Measurements from ENCODE around the gene LRP2. TPM values are rescaled to one million over a fixed set of nuclear protein-coding genes. Genes with fewer than 3 reads are reported as not detected.

The LRP2 gene
- total RNA-seq, 1 donor from 2014 or later = not detected

DNA sequence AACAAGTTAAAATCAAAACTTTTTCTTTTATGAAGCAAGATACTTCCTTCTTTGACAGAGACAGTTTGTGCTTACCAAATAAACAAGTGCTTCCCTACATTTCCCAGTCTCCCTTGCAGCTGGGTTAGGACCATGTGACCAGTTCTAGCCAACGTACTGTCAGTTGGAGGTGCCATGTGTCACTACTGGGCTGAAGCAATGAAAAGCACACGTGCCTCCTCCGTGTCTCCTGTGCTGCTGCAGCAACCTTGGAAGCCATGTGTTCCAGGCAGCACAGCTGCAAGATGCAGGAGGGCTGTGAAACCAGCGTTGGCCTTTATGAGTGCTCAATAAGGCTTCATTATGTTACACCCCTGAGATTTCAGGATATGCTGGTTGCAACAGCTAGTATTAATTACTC is 199.7 kb downstream of the LRP2 start:
- DNase-seq = peak; percentile 34
- no peak overlapping the region for H3K27ac Mint-ChIP-seq (ENCODE audit: unreplicated experiment)
- H3K36me3 Mint-ChIP-seq (ENCODE audit: unreplicated experiment) = no peaks in the 10 kb centered on the region
- H3K9me3 Mint-ChIP-seq (ENCODE audit: unreplicated experiment) = no peaks in the 10 kb centered on the region
- H3K4me1 Mint-ChIP-seq (ENCODE audit: low read depth, unreplicated experiment) = peaks cover 2% of the 10 kb centered on the region
- TF ChIP-seq, protein P1, sequence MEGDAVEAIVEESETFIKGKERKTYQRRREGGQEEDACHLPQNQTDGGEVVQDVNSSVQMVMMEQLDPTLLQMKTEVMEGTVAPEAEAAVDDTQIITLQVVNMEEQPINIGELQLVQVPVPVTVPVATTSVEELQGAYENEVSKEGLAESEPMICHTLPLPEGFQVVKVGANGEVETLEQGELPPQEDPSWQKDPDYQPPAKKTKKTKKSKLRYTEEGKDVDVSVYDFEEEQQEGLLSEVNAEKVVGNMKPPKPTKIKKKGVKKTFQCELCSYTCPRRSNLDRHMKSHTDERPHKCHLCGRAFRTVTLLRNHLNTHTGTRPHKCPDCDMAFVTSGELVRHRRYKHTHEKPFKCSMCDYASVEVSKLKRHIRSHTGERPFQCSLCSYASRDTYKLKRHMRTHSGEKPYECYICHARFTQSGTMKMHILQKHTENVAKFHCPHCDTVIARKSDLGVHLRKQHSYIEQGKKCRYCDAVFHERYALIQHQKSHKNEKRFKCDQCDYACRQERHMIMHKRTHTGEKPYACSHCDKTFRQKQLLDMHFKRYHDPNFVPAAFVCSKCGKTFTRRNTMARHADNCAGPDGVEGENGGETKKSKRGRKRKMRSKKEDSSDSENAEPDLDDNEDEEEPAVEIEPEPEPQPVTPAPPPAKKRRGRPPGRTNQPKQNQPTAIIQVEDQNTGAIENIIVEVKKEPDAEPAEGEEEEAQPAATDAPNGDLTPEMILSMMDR (IDR thresholded peaks at IDR 0.05; ENCODE audit: partially characterized antibody, unreplicated experiment) = no peak
- H3K27me3 Mint-ChIP-seq (ENCODE audit: unreplicated experiment) = no peaks in the 10 kb centered on the region
- no peak overlapping the region for H3K4me3 Mint-ChIP-seq (ENCODE audit: unreplicated experiment)

DNA sequence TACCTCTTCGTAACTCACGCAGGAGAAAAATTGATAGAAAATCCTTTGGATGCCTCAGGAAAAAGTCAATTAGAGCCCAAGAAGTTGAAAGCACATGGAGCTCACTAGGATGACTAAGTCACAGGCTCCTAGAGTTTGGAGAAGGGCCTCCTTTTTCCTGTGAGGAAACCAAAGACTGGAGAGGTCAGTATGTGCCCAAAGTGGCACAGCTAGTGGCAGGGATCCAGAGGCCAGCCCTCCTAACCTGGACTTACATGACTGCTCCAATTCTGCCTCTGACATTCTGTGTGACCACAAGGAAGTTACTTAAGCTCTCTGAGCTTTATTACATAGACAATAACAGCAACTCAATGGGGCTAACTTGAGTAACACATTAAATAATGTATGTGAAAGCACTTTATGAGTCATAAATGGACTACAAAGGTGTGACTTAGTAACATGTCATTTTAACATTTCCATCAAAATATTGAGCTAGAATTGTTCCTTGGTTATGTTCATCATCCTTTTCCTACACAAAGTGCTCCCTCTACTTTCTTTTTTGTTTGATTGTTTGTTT is 201.3 kb downstream of the LRP2 start:
- Mint-ChIP-seq H3K4me3 (ENCODE audit: unreplicated experiment) (no peak overlapping the region), H3K27ac (ENCODE audit: unreplicated experiment) (no peak overlapping the region), H3K36me3 (ENCODE audit: unreplicated experiment) (no peaks in the 10 kb centered on the region), H3K4me1 (ENCODE audit: low read depth, unreplicated experiment) (peaks cover 2% of the 10 kb centered on the region), H3K27me3 (ENCODE audit: unreplicated experiment) (no peaks in the 10 kb centered on the region), H3K9me3 (ENCODE audit: unreplicated experiment) (no peaks in the 10 kb centered on the region)
- DNase-seq = no peak
- TF ChIP-seq, protein P1 (IDR thresholded peaks at IDR 0.05; ENCODE audit: partially characterized antibody, unreplicated experiment) = no peak

DNA sequence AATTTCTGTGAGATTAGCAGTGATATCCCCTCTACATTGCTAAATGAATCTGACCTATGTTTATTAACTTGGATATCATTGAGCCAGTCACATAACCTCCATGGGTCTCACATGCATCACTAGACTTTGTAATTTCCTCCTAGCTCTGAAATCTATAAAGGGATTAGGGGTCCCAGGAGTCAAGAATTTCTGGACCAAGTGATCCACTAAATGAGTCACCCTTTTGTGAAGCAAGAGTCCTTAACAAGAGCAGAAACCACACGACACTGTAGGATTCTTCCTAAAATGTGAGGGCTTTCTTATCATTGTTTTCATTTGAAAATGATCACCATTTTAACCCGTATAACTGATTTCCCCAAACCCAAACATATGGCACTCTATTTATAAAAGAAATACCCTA is 202.6 kb downstream of the LRP2 start:
- H3K27me3 Mint-ChIP-seq (ENCODE audit: unreplicated experiment) = no peaks in the 10 kb centered on the region
- no peak overlapping the region for H3K4me3 Mint-ChIP-seq (ENCODE audit: unreplicated experiment)
- H3K36me3 Mint-ChIP-seq (ENCODE audit: unreplicated experiment) = no peaks in the 10 kb centered on the region
- no peaks in the 10 kb centered on the region for H3K9me3 Mint-ChIP-seq (ENCODE audit: unreplicated experiment)
- H3K27ac Mint-ChIP-seq (ENCODE audit: unreplicated experiment) = no peak overlapping the region
- H3K4me1 Mint-ChIP-seq (ENCODE audit: low read depth, unreplicated experiment) = peaks cover 2% of the 10 kb centered on the region
- DNase-seq = no peak
- TF ChIP-seq, protein P1 (IDR thresholded peaks at IDR 0.05; ENCODE audit: partially characterized antibody, unreplicated experiment) = no peak

DNA sequence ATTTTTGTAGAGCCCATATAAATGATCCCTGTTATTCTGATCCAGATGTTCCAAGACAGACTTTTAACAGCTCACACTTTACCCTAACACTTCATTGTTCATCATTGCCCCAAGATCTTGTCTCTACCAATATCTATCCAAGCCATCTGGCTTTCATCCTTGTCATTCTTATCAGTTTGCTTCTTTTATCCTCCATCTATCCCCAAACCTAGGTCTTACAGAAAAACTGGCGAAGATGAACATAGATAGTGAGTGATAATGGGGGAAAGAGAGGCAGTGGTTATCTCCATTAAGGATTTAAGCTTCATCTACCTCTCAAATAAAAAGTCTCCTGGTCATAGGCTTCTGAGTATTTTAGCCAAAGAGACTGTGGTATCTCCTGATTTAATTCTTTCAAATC is 203.5 kb downstream of the LRP2 start:
- Mint-ChIP-seq H3K27ac (ENCODE audit: unreplicated experiment) (no peak overlapping the region), H3K4me1 (ENCODE audit: low read depth, unreplicated experiment) (peaks cover 2% of the 10 kb centered on the region), H3K9me3 (ENCODE audit: unreplicated experiment) (no peaks in the 10 kb centered on the region), H3K27me3 (ENCODE audit: unreplicated experiment) (no peaks in the 10 kb centered on the region), H3K4me3 (ENCODE audit: unreplicated experiment) (no peak overlapping the region), H3K36me3 (ENCODE audit: unreplicated experiment) (no peaks in the 10 kb centered on the region)
- TF ChIP-seq, protein P1 (IDR thresholded peaks at IDR 0.05; ENCODE audit: partially characterized antibody, unreplicated experiment) = no peak
- no peak for DNase-seq

DNA sequence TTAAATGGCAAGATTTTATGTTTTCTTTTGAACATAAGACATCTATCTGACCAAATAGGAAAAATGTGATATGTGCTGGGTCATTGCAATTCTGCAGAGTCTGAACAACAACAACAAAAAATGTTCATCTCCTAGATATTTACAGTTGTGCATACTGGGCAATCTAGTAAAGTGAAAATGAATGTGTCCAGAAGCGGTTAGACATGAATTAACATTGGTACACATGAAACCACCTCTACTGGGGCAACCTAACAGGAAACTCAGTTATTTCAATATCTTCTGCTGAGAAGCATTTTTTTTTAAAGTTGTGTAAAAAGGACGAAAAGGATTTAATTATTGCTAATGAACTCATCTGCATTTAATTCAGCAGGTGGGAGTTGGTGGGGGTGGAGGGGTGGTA is 216.1 kb downstream of the LRP2 start:
- Mint-ChIP-seq H3K27ac (ENCODE audit: unreplicated experiment) (no peak overlapping the region), H3K36me3 (ENCODE audit: unreplicated experiment) (no peaks in the 10 kb centered on the region), H3K4me1 (ENCODE audit: low read depth, unreplicated experiment) (no peaks in the 10 kb centered on the region), H3K4me3 (ENCODE audit: unreplicated experiment) (no peak overlapping the region), H3K9me3 (ENCODE audit: unreplicated experiment) (no peaks in the 10 kb centered on the region), H3K27me3 (ENCODE audit: unreplicated experiment) (peaks cover under 1% of the 10 kb centered on the region)
- TF ChIP-seq, protein P1 (IDR thresholded peaks at IDR 0.05; ENCODE audit: partially characterized antibody, unreplicated experiment) = no peak
- DNase-seq = no peak
